HG02759 (cell line): ENCODE measurements around the gene ATOX1.
"Not testable (repeated sequence)": the region's sequence is repeated elsewhere in the genome, so short reads cannot be mapped to it uniquely, and the experiment has no call there.

Experiments
- ATAC-seq: cut with Tn5 transposase; IDR thresholded peaks from one replicate; pipeline ENCODE4 v1.9.1; 2021; ENCODE audit warnings: mild to moderate bottlenecking, moderate library complexity; ENCODE audit not compliant: unreplicated experiment

Gene ATOX1

DNA sequence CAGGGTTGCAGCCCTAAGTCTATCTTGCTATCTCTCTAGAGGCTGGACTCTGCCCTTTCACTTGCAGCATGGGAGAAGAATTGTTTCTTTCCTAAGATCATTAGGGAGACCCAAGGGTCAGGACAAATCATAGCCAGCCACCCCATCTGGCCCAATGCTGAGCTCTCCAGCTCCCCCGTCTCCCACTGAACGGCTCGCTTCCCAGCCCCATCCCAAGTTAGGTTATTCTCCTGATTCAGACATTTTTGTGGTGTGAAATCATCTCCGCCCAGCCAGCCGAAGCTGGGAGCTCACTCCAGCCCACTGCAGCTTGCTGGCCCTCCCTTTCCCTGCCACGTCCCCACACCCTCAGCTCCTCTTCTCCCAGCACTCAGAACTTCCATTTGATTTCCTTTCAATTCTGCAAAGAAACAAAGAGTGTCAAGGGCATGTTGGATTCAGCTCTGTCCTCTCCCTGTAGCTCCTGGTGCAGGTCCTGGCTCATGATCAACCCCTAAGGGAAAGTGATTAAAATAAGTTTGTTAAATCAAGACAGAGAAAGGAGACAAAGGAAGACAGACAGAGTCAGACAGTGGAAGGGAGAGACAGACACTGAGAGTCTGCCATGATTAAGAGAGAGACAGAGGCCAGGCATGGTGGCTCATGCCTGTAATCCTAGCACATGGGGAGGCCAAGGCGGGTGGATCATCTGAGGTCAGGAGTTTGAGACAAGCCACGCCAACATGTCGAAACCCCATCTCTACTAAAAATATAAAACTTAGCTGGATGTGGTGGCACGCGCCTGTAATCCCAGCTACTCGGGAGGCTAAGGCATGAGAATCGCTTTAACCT lies 59.1 kb downstream of the ATOX1 start:
- no peak for ATAC-seq

DNA sequence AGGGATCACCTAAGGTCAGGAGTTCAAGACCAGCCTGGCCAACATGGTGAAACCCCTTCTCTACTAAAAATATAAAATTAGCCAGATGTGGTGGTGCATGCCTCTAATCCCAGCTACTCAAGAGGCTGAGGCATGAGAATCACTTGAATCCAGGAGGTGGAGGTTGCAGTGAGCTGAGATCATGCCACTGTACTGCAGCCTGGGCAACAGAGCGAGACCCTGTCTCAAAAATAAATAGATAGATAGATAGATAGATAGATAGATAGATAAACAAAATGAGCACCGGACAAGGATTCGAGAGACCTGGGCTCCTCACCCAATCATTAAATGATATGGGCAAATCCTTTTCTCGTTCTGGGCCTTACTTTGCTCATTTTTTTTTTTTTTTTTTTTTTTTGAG lies 60.4 kb downstream of the ATOX1 start:
- not testable (repeated sequence) for ATAC-seq

DNA sequence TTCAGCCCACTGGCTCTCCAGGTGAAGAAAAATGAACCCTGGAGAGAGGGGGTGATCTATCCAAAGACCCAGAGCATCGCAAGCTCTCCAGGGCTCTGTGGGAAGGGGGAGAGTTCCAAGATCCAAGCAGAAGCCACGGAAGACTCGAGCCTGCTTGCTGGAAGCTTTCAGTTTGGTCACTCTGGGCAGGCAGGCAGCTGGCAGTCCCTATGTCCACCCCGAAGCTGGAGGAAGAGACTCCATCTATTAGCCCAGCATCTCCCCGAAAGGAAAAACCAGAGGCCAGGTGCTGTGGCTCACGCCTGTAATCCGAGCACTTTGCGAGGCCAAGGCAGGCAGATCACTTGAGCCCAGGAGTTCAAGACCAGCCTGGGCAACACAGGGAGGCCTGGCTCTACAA lies 61.0 kb downstream of the ATOX1 start:
- no peak for ATAC-seq

DNA sequence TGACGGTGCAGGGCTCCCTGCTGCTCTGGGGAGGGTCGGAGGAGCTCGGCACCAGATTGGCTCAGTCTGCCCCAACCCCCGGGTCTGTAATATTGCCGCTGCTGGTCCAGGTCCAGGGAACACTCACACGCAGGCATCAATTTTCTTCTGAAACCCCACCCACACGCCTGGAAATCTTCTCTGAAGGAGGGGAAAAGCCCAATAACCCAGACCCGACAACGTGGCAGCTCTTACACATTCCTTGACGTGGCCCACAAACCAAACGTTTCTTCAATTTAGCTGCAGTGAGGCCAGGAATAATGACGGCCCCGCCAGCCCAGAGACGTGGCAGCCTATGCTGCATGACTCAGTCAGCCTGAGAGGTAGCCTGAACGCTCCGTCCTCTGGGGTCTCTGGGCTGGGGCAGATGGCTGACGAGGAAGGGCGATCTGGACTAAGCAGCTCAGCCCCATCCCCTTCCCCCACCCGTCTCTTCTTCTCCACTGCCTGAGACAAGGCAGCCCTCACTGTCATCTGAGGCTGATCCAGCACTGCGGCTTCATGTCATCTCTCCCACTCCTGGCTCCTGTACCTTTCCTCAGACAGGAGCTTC lies 61.9 kb downstream of the ATOX1 start:
- ATAC-seq, result no peak

DNA sequence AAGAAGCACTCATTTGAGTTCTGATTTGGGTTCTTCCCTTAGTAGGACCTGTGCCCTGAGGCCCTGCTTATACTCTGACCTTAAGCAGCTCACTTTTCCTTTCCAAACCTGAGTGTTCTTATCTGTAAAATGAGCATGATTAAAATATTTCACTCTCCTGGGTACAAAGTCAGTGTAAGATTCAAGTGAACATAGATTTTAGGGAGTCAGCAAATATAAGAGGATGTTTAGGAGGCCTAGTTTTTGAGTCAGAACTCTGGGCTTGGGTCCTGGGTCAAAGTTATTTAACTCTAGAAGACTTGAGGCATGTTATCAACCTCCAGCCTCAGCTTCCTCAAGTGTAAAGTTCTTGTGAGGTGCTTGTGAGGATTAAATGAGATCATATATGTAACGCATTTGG lies 63.0 kb downstream of the ATOX1 start:
- no peak for ATAC-seq

DNA sequence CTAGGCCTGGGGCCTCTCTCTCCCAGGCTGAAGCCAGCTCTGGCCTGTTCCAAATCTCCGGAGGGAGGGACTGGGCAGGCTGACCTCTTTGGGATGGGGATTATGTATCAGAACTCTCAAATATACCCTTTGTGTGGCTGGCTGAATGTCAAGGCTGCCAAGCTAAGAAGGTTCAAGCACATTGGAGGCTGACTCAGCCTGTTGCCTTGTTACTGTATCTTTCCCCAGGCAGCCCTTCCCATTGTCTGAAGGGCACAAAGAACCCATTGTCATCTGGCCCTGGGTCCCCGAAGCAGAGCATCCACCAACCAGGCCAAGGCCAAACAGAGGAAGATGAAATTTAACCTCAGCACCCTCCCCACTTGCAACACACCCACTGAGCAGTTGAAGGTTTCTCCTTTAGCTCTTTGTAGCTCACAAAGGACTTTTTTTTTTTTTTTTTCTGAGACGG lies 64.4 kb downstream of the ATOX1 start:
- no peak for ATAC-seq
